SU-DHL-6 (cell line): Measurements from ENCODE around the gene ASPHD1.

Experiments
- H2AFZ ChIP-seq: fragments of 200-600 bp; sonication (generic); 2 replicates; pipeline ENCODE4 v1.6.1; 2014; ENCODE audit warnings: low read depth, mild to moderate bottlenecking, moderate library complexity, mixed read lengths, antibody characterized with exemption, low read length; ENCODE audit not compliant: severe bottlenecking
- H3F3A ChIP-seq: fragments of 200-600 bp; shearing (Covaris generic); 2 replicates; pipeline ENCODE4 v1.6.0; 2016; ENCODE audit warnings: antibody characterized with exemption, mild to moderate bottlenecking; ENCODE audit not compliant: insufficient read depth
- H3K27ac ChIP-seq: fragments of 200-600 bp; sonication (generic); 2 replicates; pipeline ENCODE4 v1.5.1; 2016; ENCODE audit warnings: low read depth, mild to moderate bottlenecking, low read length, moderate library complexity, mixed read lengths
- H3K27me3 ChIP-seq: fragments of 200-600 bp; sonication (generic), shearing (Covaris generic); 2 replicates; pipeline ENCODE4 v1.6.0; 2014; ENCODE audit warnings: mild to moderate bottlenecking, low read length
- H3K36me3 ChIP-seq: fragments of 200-600 bp; sonication (generic); 2 replicates; pipeline ENCODE4 v1.6.1; 2014; ENCODE audit warnings: mild to moderate bottlenecking, low read length, mixed read lengths
- H3K4me2 ChIP-seq: fragments of 300-600, 200-600 bp; shearing (Covaris generic), sonication (generic); 2 replicates; pipeline ENCODE4 v1.6.0; 2014; ENCODE audit warnings: low read length, low read depth, mild to moderate bottlenecking; ENCODE audit not compliant: poor library complexity, severe bottlenecking
- H3K4me3 ChIP-seq: fragments of 200-600 bp; sonication (generic); 2 replicates; pipeline ENCODE4 v1.5.1; 2014; ENCODE audit warnings: antibody characterized with exemption, low read length, mild to moderate bottlenecking, mixed read lengths; ENCODE audit not compliant: insufficient read depth, poor library complexity, severe bottlenecking
- H3K79me2 ChIP-seq: fragments of 200-600 bp; sonication (generic); 2 replicates; pipeline ENCODE4 v1.6.1; 2014; ENCODE audit warnings: mild to moderate bottlenecking, low read length, moderate library complexity; ENCODE audit not compliant: insufficient read depth
- H3K9ac ChIP-seq: fragments of 200-600 bp; sonication (generic); 2 replicates; pipeline ENCODE4 v1.7.0; 2014; ENCODE audit warnings: mild to moderate bottlenecking, low read length
- H3K9me2 ChIP-seq: fragments of 200-600 bp; sonication (generic); replicated peaks from 2 replicates; pipeline ENCODE4 v1.6.1; 2014; ENCODE audit warnings: low read length; ENCODE audit not compliant: insufficient read depth
- H3K9me3 ChIP-seq: fragments of 200-600 bp; sonication (generic); 2 replicates; pipeline ENCODE4 v1.6.1; 2014; ENCODE audit warnings: low read length, mixed read lengths; ENCODE audit not compliant: insufficient read depth
- H4K20me1 ChIP-seq: fragments of 200-600 bp; sonication (generic); 2 replicates; pipeline ENCODE4 v1.6.1; 2014; ENCODE audit warnings: low read depth, mild to moderate bottlenecking, antibody characterized with exemption, low read length, moderate library complexity, mixed read lengths
- EZH2phosphoT487 ChIP-seq: fragments of 200-600 bp; sonication (generic), shearing (Covaris generic); conservative IDR thresholded peaks from 2 replicates; pipeline ENCODE4 v1.6.1; 2018; ENCODE audit warnings: mild to moderate bottlenecking, antibody characterized with exemption, low read length, moderate library complexity, mixed read lengths
- TF ChIP-seq, protein P1 (sequence below): fragments of 200-600 bp; sonication (generic); IDR thresholded peaks from one replicate; pipeline ENCODE4 v1.5.1; 2017; ENCODE audit warnings: antibody characterized with exemption, mild to moderate bottlenecking, low read length, moderate library complexity; ENCODE audit not compliant: insufficient read depth, poor library complexity, severe bottlenecking

ASPHD1 gene

DNA sequence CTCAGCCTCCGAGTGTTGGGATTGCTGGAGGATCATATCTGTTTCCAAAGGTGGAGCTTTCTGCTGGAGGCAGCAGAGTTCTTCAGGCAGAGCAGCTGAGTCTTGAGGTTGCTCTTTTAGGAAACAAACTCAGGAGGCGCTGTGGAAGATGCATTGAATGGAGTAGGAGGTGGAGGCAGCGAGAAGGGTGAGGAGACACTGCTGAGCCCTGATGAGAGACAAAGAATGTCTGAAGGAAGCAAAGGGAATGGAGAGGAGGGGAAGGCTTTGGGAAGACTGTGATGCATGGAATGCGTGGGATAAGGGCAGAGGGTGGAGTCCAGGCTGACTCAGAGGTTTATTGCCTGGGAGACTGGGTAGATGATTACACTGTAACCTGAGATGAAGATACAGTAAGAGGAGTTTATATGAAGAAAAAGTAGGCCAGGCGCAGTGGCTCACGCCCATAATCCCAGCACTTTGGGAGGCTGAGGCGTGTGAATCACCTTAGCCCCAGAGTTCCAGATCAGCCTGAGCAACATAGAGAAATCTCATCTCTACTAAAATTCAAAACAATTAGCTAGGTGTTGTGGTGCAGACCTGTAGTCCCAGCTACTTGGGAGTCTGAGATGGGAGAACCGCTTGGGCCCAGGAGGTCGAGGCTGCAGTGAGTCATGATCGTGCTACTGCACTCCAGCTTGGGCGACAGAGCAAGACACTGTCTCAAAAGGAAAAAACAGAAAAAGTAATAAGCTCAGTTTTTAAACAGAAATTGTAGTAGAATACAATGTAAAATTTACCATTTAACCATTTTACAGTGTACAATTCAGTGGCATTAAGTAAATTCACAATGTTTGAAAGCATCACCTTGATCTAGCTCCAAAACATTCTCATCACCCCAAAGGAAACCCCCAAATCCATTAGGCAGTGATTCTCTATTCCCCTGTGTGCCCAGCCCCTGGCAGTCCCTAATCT is 43.8 kb downstream of the ASPHD1 start:
- Histone ChIP-seq H3K27me3 (no peaks in the 10 kb centered on the region), H3F3A (no peaks in the 10 kb centered on the region), H3K9ac (no peak overlapping the region), H3K9me2 (no peaks in the 10 kb centered on the region), H2AFZ (no peak overlapping the region), H3K27ac (no peak overlapping the region), H3K79me2 (no peaks in the 10 kb centered on the region), H3K4me2 (no peak overlapping the region), H3K36me3 (no peaks in the 10 kb centered on the region), H4K20me1 (no peaks in the 10 kb centered on the region), H3K9me3 (no peaks in the 10 kb centered on the region), H3K4me3 (no peak overlapping the region)
- TF ChIP-seq EZH2phosphoT487: no peak
- TF ChIP-seq, protein P1, sequence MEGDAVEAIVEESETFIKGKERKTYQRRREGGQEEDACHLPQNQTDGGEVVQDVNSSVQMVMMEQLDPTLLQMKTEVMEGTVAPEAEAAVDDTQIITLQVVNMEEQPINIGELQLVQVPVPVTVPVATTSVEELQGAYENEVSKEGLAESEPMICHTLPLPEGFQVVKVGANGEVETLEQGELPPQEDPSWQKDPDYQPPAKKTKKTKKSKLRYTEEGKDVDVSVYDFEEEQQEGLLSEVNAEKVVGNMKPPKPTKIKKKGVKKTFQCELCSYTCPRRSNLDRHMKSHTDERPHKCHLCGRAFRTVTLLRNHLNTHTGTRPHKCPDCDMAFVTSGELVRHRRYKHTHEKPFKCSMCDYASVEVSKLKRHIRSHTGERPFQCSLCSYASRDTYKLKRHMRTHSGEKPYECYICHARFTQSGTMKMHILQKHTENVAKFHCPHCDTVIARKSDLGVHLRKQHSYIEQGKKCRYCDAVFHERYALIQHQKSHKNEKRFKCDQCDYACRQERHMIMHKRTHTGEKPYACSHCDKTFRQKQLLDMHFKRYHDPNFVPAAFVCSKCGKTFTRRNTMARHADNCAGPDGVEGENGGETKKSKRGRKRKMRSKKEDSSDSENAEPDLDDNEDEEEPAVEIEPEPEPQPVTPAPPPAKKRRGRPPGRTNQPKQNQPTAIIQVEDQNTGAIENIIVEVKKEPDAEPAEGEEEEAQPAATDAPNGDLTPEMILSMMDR: no peak

DNA sequence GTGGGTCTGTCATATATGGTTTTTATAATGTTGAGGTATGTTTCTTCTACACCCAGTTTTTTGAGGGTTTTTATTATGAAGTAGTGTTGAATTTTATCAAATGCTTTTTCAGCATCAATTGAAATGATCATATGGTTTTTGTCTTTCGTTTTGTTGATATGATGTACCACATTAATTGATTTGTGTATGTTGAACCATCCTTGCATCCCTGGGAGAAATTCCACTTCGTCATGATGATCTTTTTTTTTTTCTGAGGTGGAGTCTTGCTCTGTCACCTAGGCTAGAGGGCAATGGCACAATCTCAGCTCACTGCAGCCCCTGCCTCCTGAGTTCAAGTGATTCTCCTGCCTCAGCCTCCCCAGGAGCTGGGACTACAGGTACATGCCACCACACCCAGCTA is 47.6 kb downstream of the ASPHD1 start:
- H3K4me2 ChIP-seq: no peak overlapping the region
- TF ChIP-seq, protein P1: no peak
- no peak for TF ChIP-seq EZH2phosphoT487

DNA sequence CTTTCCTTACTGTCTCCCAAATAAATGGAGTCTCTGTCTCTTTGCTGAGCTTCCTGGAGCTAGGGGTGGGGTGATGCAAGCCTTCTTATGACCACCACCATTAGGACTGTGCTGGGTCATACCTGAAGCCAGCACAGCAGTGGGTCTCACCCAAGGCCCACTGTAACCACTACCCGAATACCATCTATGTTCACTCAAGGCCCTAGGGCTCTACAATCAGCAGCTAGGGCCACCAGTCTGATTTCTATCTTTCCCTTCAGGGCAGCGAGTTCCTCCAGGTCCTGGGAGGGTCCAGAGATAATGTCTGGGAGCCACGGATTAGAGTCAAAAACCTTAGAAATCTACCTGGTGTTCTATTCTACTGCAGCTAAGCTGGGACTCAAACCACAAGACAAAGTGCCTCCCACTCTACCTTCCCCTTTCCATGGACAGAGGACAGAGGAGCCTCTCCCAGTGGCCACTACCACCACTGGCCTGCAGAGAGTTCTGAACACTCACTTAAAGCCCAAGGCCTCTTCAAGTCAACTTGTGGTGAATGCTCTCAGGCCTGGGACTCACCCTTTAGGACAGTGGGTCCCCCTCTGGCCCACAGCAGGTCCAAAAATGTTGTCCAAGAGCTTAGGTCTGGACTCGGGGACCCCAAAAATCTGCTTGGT is 50.6 kb downstream of the ASPHD1 start:
- no peak for TF ChIP-seq EZH2phosphoT487
- TF ChIP-seq, protein P1: no peak
- no peaks in the 10 kb centered on the region for H3K9me3 ChIP-seq
- H3K79me2 ChIP-seq: no peaks in the 10 kb centered on the region
- H3K27ac ChIP-seq: no peak overlapping the region
- H3K4me2 ChIP-seq: no peak overlapping the region
- H3K9ac ChIP-seq: no peak overlapping the region
- H2AFZ ChIP-seq: no peak overlapping the region
- no peaks in the 10 kb centered on the region for H3K9me2 ChIP-seq
- H4K20me1 ChIP-seq: no peaks in the 10 kb centered on the region
- no peaks in the 10 kb centered on the region for H3K27me3 ChIP-seq
- no peaks in the 10 kb centered on the region for H3F3A ChIP-seq
- H3K4me3 ChIP-seq: no peak overlapping the region
- H3K36me3 ChIP-seq: no peaks in the 10 kb centered on the region

More for the DNA sequence above, 47.6 kb downstream of the ASPHD1 start:
- Histone ChIP-seq H3K4me3 (no peak overlapping the region), H4K20me1 (no peaks in the 10 kb centered on the region), H3K27ac (no peak overlapping the region), H2AFZ (no peak overlapping the region), H3K9me3 (no peaks in the 10 kb centered on the region), H3K27me3 (no peaks in the 10 kb centered on the region), H3K36me3 (no peaks in the 10 kb centered on the region), H3K79me2 (no peaks in the 10 kb centered on the region), H3K9ac (no peak overlapping the region), H3F3A (no peaks in the 10 kb centered on the region), H3K9me2 (no peaks in the 10 kb centered on the region)
